GM12874 (cell line): ENCODE results near the gene MED10.

ENCODE experiments used
- CTCF ChIP-seq: IDR thresholded peaks from 2 replicates; pipeline ENCODE4 v1.5.1; 2011; ENCODE audit warnings: low read depth, mild to moderate bottlenecking, control low read depth, low read length, moderate library complexity; ENCODE audit not compliant: insufficient read depth

The MED10 gene

GRCh38 chr5:6393596-6394194, 15.3 kb upstream of the MED10 start:
- no peak for TF ChIP-seq CTCF

- no peak for TF ChIP-seq CTCF
Measured at GRCh38 chr5:6392561-6392960, 14.2 kb upstream of the MED10 start.

- TF ChIP-seq CTCF = no peak
Measured at GRCh38 chr5:6391151-6391550, 12.8 kb upstream of the MED10 start.

- TF ChIP-seq CTCF = no peak
Measured at GRCh38 chr5:6389946-6390530, 11.7 kb upstream of the MED10 start.

- TF ChIP-seq CTCF = no peak
Measured at GRCh38 chr5:6389397-6389796, 11.1 kb upstream of the MED10 start.

- no peak for TF ChIP-seq CTCF
Measured at GRCh38 chr5:6387970-6388369, 9.6 kb upstream of the MED10 start.

- no peak for TF ChIP-seq CTCF
Measured at GRCh38 chr5:6386271-6386670, 7.9 kb upstream of the MED10 start.

GRCh38 chr5:6384856-6385255, 6.5 kb upstream of the MED10 start:
- TF ChIP-seq CTCF = no peak
